LNCaP clone FGC (cell line): Measurements from ENCODE around the gene CMBL.

Experiments used
- DNase-seq: peaks from one replicate; pipeline ENCODE4 v3.0.0-alpha.2; 2011; ENCODE audit warnings: low read depth
- H3K4me3 ChIP-seq: 2 replicates; pipeline ENCODE4 v1.5.1; 2011; ENCODE audit warnings: mild to moderate bottlenecking, low read depth, low read length, control low read depth
- TF ChIP-seq, protein P1 (sequence below): IDR thresholded peaks from 2 replicates; pipeline ENCODE4 v1.5.1; 2012; ENCODE audit warnings: mild to moderate bottlenecking; ENCODE audit not compliant: control insufficient read depth, insufficient read depth; ENCODE audit errors: extremely low read depth

The CMBL gene

DNA sequence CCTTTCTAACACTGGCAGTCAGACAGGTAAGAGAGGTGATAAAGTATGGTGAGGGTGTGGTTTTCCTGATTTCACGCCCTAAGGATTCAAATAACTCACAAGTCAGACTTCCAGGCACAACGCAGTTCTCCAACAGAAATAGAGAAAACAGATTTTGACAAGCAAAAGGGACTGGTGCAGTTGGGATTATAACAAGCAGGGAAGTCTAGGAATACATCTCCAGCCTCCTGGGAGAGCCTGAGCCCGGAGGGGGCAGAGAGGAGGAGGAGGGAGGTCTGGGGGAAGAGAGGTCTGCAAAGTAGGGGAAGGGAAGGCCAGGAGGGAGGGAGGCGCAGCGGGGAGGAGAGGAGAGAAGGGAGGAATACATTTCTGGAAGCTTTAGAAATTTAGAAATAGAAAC is 1.6 kb downstream of the CMBL start:
- TF ChIP-seq, protein P1, sequence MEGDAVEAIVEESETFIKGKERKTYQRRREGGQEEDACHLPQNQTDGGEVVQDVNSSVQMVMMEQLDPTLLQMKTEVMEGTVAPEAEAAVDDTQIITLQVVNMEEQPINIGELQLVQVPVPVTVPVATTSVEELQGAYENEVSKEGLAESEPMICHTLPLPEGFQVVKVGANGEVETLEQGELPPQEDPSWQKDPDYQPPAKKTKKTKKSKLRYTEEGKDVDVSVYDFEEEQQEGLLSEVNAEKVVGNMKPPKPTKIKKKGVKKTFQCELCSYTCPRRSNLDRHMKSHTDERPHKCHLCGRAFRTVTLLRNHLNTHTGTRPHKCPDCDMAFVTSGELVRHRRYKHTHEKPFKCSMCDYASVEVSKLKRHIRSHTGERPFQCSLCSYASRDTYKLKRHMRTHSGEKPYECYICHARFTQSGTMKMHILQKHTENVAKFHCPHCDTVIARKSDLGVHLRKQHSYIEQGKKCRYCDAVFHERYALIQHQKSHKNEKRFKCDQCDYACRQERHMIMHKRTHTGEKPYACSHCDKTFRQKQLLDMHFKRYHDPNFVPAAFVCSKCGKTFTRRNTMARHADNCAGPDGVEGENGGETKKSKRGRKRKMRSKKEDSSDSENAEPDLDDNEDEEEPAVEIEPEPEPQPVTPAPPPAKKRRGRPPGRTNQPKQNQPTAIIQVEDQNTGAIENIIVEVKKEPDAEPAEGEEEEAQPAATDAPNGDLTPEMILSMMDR = no peak
- peak overlapping the region; percentile 57 for H3K4me3 ChIP-seq

GRCh38 chr5:10304932-10305331 is 2.8 kb downstream of the CMBL start:
- TF ChIP-seq, protein P1 = no peak
- no peak for DNase-seq
- H3K4me3 ChIP-seq = no peak overlapping the region

More for the DNA sequence above, 1.6 kb downstream of the CMBL start:
- no peak for DNase-seq

GRCh38 chr5:10303699-10304170 is 4.0 kb downstream of the CMBL start:
- TF ChIP-seq, protein P1 = no peak
- no peak overlapping the region for H3K4me3 ChIP-seq
- DNase-seq = no peak

DNA sequence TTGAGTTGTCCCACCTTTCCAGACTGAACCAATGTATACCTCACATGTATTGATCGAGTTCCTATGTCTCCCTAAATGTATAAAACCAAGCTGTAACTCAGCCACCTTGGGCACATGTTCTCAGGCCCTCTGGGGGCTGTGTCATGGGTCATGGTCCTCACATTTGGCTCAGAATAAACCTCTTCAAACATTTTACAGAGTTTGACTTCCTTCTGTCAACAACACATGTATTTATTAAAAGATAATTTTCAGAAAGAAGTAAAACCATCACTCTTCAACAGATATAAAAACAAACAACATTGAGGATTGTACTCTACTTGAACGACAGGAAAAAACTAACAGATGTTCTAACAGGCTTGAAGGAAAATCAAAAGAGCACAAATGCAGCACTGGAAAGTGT is 4.5 kb downstream of the CMBL start:
- DNase-seq = no peak
- TF ChIP-seq, protein P1 = no peak
- no peak overlapping the region for H3K4me3 ChIP-seq

DNA sequence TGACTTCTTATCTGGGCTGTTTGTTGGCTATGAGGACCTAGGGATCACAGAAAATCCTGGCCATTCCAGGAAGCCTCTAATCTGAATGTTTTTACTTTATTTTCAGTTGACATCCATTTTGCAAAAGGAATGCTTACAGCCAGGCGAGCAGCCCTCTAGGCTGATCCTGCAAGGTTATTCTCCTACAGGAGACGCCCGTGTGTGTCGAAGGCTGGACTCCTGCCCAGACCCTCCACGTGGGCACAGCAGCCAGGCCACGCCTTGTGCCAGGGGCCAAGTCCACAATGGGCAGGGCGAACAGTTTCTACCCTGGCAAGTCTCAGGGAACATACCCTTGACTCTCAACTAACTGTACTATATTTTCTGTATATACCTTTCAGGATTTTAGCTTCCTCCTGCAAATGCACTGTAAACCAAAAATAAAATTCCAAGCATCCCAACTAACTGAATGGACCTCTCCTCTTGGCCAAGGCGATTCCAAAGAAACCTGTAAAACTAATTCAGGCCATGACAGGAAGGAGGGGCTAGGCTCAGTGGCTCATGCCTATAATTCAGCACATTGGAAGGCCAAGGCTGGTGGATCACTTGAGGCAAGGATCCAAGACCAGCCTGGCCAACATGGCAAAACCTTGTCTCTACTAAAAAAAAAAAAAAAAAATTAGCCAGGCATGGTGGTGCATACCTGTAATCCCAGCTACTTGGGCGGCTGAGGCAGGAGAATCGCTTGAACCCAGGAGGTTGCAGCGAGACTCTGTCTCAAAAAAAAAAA is 5.7 kb downstream of the CMBL start:
- no peak overlapping the region for H3K4me3 ChIP-seq
- TF ChIP-seq, protein P1 = no peak
- peak; percentile 82 for DNase-seq

DNA sequence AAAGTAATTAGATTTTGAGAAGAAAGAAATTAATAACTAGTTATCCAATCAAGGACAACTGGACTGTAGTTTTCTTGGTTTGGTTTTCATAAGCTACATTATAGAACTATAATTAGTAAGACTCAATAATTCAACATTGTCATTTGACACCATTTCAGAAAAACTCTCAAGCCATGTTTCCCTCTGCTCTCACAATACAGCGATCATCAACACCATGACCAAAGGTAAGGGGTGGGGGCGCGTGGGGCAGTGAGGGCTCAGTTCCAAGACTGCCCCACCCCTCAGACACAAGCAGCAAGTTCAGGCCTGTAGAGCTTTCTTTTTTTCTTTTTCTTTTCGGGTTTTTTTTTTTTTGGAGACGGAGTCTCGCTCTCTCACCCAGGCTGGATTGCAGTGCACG is 6.4 kb downstream of the CMBL start:
- TF ChIP-seq, protein P1 = no peak
- DNase-seq = no peak

DNA sequence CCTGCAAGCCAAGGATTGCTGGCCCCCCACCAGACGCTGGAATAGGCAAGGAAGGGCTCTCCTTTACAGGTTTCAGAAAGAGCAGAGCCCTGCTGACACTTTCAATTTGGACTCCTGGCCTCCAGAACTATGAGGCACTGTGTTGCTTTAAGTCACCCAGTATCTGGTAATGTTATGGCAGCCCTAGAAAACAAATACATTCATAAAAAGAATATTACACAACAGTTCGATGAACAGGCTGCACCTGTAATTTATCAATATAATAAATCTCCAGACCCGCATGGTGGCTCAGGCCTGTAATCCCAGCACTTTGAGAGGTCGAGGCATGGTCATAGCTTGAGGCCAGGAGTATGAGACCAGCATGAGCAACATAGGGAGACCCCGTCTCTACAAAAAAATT is 7.5 kb downstream of the CMBL start:
- TF ChIP-seq, protein P1 = no peak
- no peak overlapping the region for H3K4me3 ChIP-seq
- DNase-seq = no peak

More for the DNA sequence above, 6.4 kb downstream of the CMBL start:
- no peak overlapping the region for H3K4me3 ChIP-seq
